ENCODE results near the gene MOV10L1. TPM values are rescaled to one million over a fixed set of nuclear protein-coding genes. Genes with fewer than 3 reads are reported as not detected.
A peak's percentile ranks its signal among the peaks of the same experiment; 100 is the strongest.

Gene MOV10L1
- total and polyA plus RNA-seq, 7 experiments from 2014 or later: not detected

DNA sequence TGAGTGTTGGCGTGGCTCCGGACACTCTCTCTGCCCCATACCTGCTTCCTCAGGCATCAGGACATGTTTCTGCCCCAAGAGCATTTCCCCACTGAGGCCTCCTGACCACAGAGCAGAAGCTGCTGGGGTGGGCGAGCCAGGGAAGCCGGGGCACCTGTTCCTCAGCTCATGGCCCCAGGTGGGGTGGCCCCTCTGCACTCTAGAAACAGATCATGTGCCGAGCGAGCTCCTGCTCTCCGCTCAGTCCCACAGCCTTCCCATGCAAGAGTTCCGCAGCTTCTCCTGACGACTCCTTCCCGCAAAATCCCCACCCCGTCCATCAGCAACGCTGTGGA, 58.3 kb downstream of the MOV10L1 start:
- H3K36me3 Mint-ChIP-seq: no peaks in the 10 kb centered on the region
- ChIA-PET CTCF (interaction anchor here (0.5 to 3.4 kb wide), 6 partner anchors 43 to 377 kb away, joined by 3 to 14 read pairs (median 10); partner anchors contain the start of gene SCO2), POLR2A (no interaction called here)
- Histone ChIP-seq H3K27ac (ENCODE audit: low read depth, low read length) (no peak overlapping the region), H3K4me3 (ENCODE audit: low read length) (no peak overlapping the region), H3K36me3 (ENCODE audit: control insufficient read depth in 2 of 3, insufficient read depth in 3 of 3, low read length in 3 of 3) (no peaks in the 10 kb centered on the region), H3K27me3 (ENCODE audit: control insufficient read depth in 2 of 2, insufficient read depth in 2 of 2, low read length in 2 of 2) (no peaks in the 10 kb centered on the region), H3K9me3 (ENCODE audit: control insufficient read depth in 2 of 3, low read length in 3 of 3) (no peaks in the 10 kb centered on the region), H3K4me1 (ENCODE audit: control insufficient read depth in 2 of 2, insufficient read depth in 2 of 2, low read length in 2 of 2) (no peaks in the 10 kb centered on the region)
- H3K27me3 Mint-ChIP-seq: peaks cover 0 to 6% (median 0%) of the 10 kb centered on the region in 5 donors
- intact Hi-C loops (cut with micrococcal nuclease): loop anchor here in 1 of 2 donors (2.0 to 5.0 kb wide), 2 partner anchors 217 to 544 kb away; no protein-coding TSS in a partner anchor
- ATAC-seq (no peak), DNase-seq (no peak)
- no peak overlapping the region for H3K27ac Mint-ChIP-seq
- H3K4me1 Mint-ChIP-seq: peaks cover 0 to 4% (median 0%) of the 10 kb centered on the region in 7 donors
- H3K4me3 Mint-ChIP-seq: no peak overlapping the region
- H3K9me3 Mint-ChIP-seq: peaks cover 0 to 3% (median 0%) of the 10 kb centered on the region in 11 donors

GRCh38 chr22:50148991-50149721, 59.4 kb downstream of the MOV10L1 start:
- no peaks in the 10 kb centered on the region for H3K27me3 ChIP-seq (ENCODE audit: control insufficient read depth in 2 of 2, insufficient read depth in 2 of 2, low read length in 2 of 2)
- H3K27me3 Mint-ChIP-seq: peaks cover 0 to 6% (median 0%) of the 10 kb centered on the region in 5 donors
- H3K27ac Mint-ChIP-seq: no peak overlapping the region
- no peaks in the 10 kb centered on the region for H3K9me3 ChIP-seq (ENCODE audit: control insufficient read depth in 2 of 3, low read length in 3 of 3)
- peak; percentile 61 to 80 (median 70) for DNase-seq
- H3K4me1 Mint-ChIP-seq: peaks cover 0 to 4% (median 0%) of the 10 kb centered on the region in 7 donors
- H3K36me3 Mint-ChIP-seq: no peaks in the 10 kb centered on the region
- ATAC-seq: peak; percentile 96
- no peak overlapping the region for H3K27ac ChIP-seq (ENCODE audit: low read depth, low read length)
- POLR2A ChIA-PET: interaction anchor here (0.6 to 1.5 kb wide), 3 partner anchors 52 to 162 kb away, joined by 3 to 4 read pairs (median 3); partner anchors contain the start of gene SELENOO
- H3K4me1 ChIP-seq (ENCODE audit: control insufficient read depth in 2 of 2, insufficient read depth in 2 of 2, low read length in 2 of 2): no peaks in the 10 kb centered on the region
- no peaks in the 10 kb centered on the region for H3K36me3 ChIP-seq (ENCODE audit: control insufficient read depth in 2 of 3, insufficient read depth in 3 of 3, low read length in 3 of 3)
- no peak overlapping the region for H3K4me3 Mint-ChIP-seq
- intact Hi-C loops (cut with micrococcal nuclease): loop anchor here (1.0 to 5.0 kb wide), 11 partner anchors 36 to 543 kb away; partner anchors contain the start of genes DENND6B (in 1 of the 2) and TRABD (in 1 of the 2)
- H3K9me3 Mint-ChIP-seq: peaks cover 0 to 3% (median 0%) of the 10 kb centered on the region in 11 donors
- CTCF ChIA-PET: interaction anchor here (0.6 to 3.4 kb wide), 10 partner anchors 42 to 321 kb away, joined by 3 to 14 read pairs (median 4); no protein-coding TSS in a partner anchor
- H3K4me3 ChIP-seq (ENCODE audit: low read length): no peak overlapping the region

DNA sequence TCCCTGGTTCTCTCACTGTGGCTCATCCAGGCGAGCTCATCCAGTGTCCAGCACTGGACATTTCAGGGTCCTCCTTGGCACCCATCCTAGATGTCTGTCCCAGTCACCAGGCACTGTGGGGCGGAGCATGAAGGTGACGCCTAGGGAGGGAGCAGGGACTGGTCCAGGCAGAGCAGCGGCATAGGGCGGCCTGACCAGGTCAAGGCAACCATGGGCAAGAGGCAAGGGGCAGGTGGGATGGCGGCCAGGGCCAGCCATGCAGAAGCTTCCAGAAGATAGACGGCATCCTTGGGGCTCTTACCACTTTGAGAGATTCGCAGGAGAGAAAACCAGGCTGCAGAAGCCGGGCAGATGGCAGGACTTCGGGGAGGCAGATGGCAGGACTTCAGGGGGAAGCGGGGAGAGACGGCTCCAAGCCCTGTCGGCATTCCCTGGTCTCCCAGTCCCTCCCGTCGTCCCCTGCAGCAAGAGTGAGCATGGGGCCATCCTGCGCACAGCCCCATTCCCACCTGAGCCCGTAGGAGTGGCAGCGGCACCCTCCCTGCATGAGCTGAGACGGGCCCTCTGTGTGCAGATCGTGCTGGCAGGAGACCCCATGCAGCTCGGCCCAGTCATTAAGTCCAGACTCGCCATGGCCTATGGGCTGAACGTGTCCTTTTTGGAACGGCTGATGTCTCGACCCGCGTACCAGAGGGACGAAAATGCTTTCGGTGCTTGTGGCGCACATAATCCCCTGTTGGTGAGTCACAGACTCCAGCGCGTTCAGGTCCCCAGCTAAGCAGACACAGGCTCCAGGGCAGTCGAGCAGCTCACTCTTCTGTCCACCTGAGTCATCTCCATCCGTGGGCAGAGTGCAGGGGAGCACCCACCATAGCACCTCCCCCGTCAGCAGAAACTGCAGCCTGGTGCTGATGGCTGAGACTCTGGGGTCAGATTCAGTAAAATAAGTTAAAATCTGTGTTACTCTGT, 60.6 kb downstream of the MOV10L1 start:
- Mint-ChIP-seq H3K9me3 (no peaks in the 10 kb centered on the region), H3K27ac (no peak overlapping the region), H3K36me3 (no peaks in the 10 kb centered on the region), H3K4me1 (peaks cover 0 to 4% (median 0%) of the 10 kb centered on the region in 7 donors), H3K4me3 (no peak overlapping the region), H3K27me3 (peaks cover 0 to 3% (median 0%) of the 10 kb centered on the region in 5 donors)
- Histone ChIP-seq H3K27me3 (ENCODE audit: control insufficient read depth in 2 of 2, insufficient read depth in 2 of 2, low read length in 2 of 2) (no peaks in the 10 kb centered on the region), H3K9me3 (ENCODE audit: control insufficient read depth in 2 of 3, low read length in 3 of 3) (no peaks in the 10 kb centered on the region), H3K27ac (ENCODE audit: low read depth, low read length) (no peak overlapping the region), H3K36me3 (ENCODE audit: control insufficient read depth in 2 of 3, insufficient read depth in 3 of 3, low read length in 3 of 3) (no peaks in the 10 kb centered on the region), H3K4me3 (ENCODE audit: low read length) (no peak overlapping the region), H3K4me1 (ENCODE audit: control insufficient read depth in 2 of 2, insufficient read depth in 2 of 2, low read length in 2 of 2) (no peaks in the 10 kb centered on the region)
- ChIA-PET CTCF (interaction anchor here (0.5 to 3.4 kb wide), 5 partner anchors 9 to 251 kb away, joined by 3 to 13 read pairs (median 3); no protein-coding TSS in a partner anchor), POLR2A (interaction anchor here (1.5 kb wide), 1 partner anchor 92 kb away, joined by 3 read pairs; no protein-coding TSS in a partner anchor)
- no peak for ATAC-seq
- no peak for DNase-seq
- intact Hi-C loops (cut with micrococcal nuclease): no loop called here

- CTCF ChIA-PET: no interaction called here
- Histone ChIP-seq H3K9me3 (ENCODE audit: control insufficient read depth in 2 of 3, low read length in 3 of 3) (no peaks in the 10 kb centered on the region), H3K27me3 (ENCODE audit: control insufficient read depth in 2 of 2, insufficient read depth in 2 of 2, low read length in 2 of 2) (no peaks in the 10 kb centered on the region), H3K36me3 (ENCODE audit: control insufficient read depth in 2 of 3, insufficient read depth in 3 of 3, low read length in 3 of 3) (no peaks in the 10 kb centered on the region), H3K4me1 (ENCODE audit: control insufficient read depth in 2 of 2, insufficient read depth in 2 of 2, low read length in 2 of 2) (no peaks in the 10 kb centered on the region), H3K27ac (ENCODE audit: low read depth, low read length) (no peak overlapping the region), H3K4me3 (ENCODE audit: low read length) (no peak overlapping the region)
- H3K4me1 Mint-ChIP-seq: peaks cover 0 to 4% (median 0%) of the 10 kb centered on the region in 7 donors
- H3K9me3 Mint-ChIP-seq: no peaks in the 10 kb centered on the region
- intact Hi-C loops (cut with micrococcal nuclease): no loop called here
- DNase-seq: no peak
- ATAC-seq: no peak
- H3K36me3 Mint-ChIP-seq: no peaks in the 10 kb centered on the region
- H3K27ac Mint-ChIP-seq: no peak overlapping the region
- POLR2A ChIA-PET: interaction anchor here (1.0 kb wide), 1 partner anchor 40 kb away, joined by 3 read pairs; no protein-coding TSS in a partner anchor
- H3K4me3 Mint-ChIP-seq: no peak overlapping the region
- peaks cover 0 to 3% (median 0%) of the 10 kb centered on the region in 5 donors for H3K27me3 Mint-ChIP-seq
Observed at GRCh38 chr22:50151571-50152537, 62.0 kb downstream of the MOV10L1 start.

DNA sequence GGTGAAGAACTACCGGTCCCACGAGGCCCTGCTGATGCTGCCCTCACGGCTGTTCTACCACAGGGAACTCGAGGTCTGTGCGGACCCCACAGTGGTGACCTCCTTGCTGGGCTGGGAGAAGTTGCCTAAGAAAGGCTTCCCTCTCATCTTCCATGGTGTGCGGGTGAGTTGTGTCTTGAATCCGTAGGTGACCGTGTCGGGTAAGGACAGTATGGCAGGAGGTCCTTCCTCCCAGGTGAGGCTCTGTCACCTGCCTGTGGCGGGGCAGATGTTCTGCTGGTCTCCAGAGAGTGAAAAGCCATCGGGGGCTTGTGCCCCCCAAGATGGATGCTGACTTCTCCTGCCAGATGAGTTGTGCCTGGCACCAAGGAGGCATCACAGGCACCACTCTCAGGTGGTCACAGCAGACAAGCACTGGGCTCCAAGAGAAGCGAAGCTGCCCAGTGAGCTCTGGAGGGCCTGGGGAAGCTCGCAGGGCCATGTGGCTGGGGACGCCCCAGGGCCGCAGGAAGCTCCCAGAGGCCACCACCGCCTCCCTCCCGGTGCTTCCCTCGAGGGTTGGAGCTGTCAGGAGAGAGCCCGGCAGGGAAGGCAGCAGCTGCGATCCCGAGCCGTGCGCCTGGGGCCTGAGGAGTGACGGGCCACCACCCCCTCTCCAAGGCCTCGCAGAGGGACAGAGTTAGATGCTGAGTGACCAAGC, 63.4 kb downstream of the MOV10L1 start:
- ATAC-seq (no peak), DNase-seq (no peak)
- H3K4me1 Mint-ChIP-seq: peaks cover 0 to 4% (median 0%) of the 10 kb centered on the region in 7 donors
- Histone ChIP-seq H3K27ac (ENCODE audit: low read depth, low read length) (no peak overlapping the region), H3K4me3 (ENCODE audit: low read length) (no peak overlapping the region), H3K27me3 (ENCODE audit: control insufficient read depth in 2 of 2, insufficient read depth in 2 of 2, low read length in 2 of 2) (no peaks in the 10 kb centered on the region), H3K4me1 (ENCODE audit: control insufficient read depth in 2 of 2, insufficient read depth in 2 of 2, low read length in 2 of 2) (no peaks in the 10 kb centered on the region), H3K9me3 (ENCODE audit: control insufficient read depth in 2 of 3, low read length in 3 of 3) (no peaks in the 10 kb centered on the region), H3K36me3 (ENCODE audit: control insufficient read depth in 2 of 3, insufficient read depth in 3 of 3, low read length in 3 of 3) (no peaks in the 10 kb centered on the region)
- ChIA-PET CTCF (no interaction called here), POLR2A (no interaction called here)
- H3K27ac Mint-ChIP-seq: no peak overlapping the region
- H3K9me3 Mint-ChIP-seq: no peaks in the 10 kb centered on the region
- no peaks in the 10 kb centered on the region for H3K36me3 Mint-ChIP-seq
- H3K27me3 Mint-ChIP-seq: peaks cover 0 to 6% (median 0%) of the 10 kb centered on the region in 5 donors
- no peak overlapping the region for H3K4me3 Mint-ChIP-seq
- intact Hi-C loops (cut with micrococcal nuclease): no loop called here

Data from naive thymus-derived CD4-positive, alpha-beta T cell (primary cell).